ENCODE measurements around the gene PRICKLE2. TPM values are rescaled to one million over a fixed set of nuclear protein-coding genes. Genes with fewer than 3 reads are reported as not detected.

PRICKLE2 gene
- total and polyA plus RNA-seq, 3 donors from 2014 or later = 5.5 to 10.1 (median 9.1) TPM

DNA sequence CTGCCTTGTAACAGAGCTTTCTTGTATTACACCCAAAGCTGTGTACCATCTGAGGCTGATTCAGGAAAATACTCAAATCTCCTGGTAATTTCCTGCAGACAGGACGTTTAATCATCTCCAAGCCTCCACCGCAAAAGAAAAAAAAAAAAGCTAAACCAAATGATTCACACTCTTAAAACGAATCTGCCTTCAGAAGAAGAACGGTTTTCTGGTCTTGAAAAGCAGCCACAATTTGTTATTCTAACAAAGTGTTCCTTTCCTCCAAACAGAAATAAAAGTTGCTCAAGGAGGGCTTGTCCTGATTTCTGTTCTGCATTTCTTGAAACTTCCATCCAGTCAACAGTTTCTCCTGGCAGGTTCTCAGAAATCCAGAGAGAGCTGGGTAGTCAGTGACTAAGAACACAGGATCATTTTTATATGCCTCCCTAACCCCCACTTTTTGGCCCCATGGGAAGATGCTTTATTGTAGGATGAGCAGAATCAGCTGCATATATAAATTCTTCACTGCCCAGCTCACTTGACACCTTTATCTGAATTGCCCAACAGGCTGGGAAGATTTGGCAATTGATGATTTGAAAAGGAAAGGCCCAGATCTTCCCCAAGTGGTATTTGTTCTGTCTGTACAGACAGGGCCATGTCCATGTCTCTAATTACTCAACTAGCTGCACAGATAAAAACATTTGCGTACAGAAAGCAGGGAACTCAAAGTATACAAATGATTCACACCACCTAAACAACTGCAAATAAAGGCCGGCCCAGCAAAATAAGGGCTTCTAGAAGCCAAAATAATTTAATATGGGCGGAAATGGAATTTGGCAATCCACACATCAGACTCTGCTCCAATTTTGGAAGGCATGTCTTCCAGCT lies 41.0 kb upstream of the PRICKLE2 start:
- intact Hi-C loops (cut with DNase I; ENCODE audit: low total_unique reads) = loop anchor here (5.0 kb wide), 1 partner anchor 44 kb away; no protein-coding TSS in a partner anchor
- no peaks in the 10 kb centered on the region for H3K36me3 ChIP-seq (ENCODE audit: low read depth, missing control alignments)
- H3K9me3 ChIP-seq = no peaks in the 10 kb centered on the region
- peak overlapping the region; percentile 76 to 84 for H3K27ac ChIP-seq
- peak; percentile 41 for DNase-seq
- TF ChIP-seq, protein P1, sequence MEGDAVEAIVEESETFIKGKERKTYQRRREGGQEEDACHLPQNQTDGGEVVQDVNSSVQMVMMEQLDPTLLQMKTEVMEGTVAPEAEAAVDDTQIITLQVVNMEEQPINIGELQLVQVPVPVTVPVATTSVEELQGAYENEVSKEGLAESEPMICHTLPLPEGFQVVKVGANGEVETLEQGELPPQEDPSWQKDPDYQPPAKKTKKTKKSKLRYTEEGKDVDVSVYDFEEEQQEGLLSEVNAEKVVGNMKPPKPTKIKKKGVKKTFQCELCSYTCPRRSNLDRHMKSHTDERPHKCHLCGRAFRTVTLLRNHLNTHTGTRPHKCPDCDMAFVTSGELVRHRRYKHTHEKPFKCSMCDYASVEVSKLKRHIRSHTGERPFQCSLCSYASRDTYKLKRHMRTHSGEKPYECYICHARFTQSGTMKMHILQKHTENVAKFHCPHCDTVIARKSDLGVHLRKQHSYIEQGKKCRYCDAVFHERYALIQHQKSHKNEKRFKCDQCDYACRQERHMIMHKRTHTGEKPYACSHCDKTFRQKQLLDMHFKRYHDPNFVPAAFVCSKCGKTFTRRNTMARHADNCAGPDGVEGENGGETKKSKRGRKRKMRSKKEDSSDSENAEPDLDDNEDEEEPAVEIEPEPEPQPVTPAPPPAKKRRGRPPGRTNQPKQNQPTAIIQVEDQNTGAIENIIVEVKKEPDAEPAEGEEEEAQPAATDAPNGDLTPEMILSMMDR (IDR thresholded peaks at IDR 0.05) = no peak
- TF ChIP-seq POLR2A (IDR thresholded peaks at IDR 0.05) = no peak
- 30 to 36% methylated on average over 7 of the region's 7 CpGs for WGBS, 2 donors
- peaks cover 12% of the 10 kb centered on the region for H3K4me1 ChIP-seq
- peak overlapping the region; percentile 65 for H3K4me3 ChIP-seq
- H3K27me3 ChIP-seq = no peaks in the 10 kb centered on the region

DNA sequence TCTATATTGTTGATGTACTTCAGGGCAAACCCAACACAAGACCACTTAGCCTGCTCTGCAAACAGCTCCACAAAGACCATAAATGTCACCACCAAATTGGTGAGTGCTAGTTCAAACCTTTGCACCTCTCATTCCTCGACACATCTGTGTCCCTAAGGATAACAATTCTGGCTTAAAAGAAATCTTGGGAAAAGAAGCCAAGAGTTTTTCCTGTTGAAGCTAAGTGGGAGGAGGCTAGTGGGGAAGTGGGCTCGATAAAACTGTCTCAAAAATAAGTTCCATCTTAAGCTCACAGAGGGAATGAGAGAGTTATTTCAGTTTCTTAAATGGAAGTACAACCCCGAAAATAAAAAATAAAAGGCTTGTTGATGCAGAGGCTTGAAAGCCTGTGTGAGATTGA lies 40.4 kb upstream of the PRICKLE2 start:
- intact Hi-C loops (cut with DNase I; ENCODE audit: low total_unique reads) = loop anchor here (5.0 kb wide), 1 partner anchor 43 kb away; no protein-coding TSS in a partner anchor
- no peaks in the 10 kb centered on the region for H3K27me3 ChIP-seq
- peak overlapping the region; percentile 7 to 17 for H3K4me3 ChIP-seq
- H3K36me3 ChIP-seq (ENCODE audit: low read depth, missing control alignments) = no peaks in the 10 kb centered on the region
- peak overlapping the region; percentile 59 to 84 for H3K27ac ChIP-seq
- WGBS, 2 donors = 28 to 35% methylated on average over 3 of the region's 3 CpGs
- TF ChIP-seq POLR2A (IDR thresholded peaks at IDR 0.05) = no peak
- TF ChIP-seq, protein P1 (IDR thresholded peaks at IDR 0.05) = no peak
- no peak for DNase-seq
- no peaks in the 10 kb centered on the region for H3K9me3 ChIP-seq
- peaks cover 12% of the 10 kb centered on the region for H3K4me1 ChIP-seq

GRCh38 chr3:64264501-64265109 lies 39.3 kb upstream of the PRICKLE2 start:
- no peaks in the 10 kb centered on the region for H3K9me3 ChIP-seq
- TF ChIP-seq, protein P1 (IDR thresholded peaks at IDR 0.05) = no peak
- TF ChIP-seq POLR2A (IDR thresholded peaks at IDR 0.05) = no peak
- no peaks in the 10 kb centered on the region for H3K36me3 ChIP-seq (ENCODE audit: low read depth, missing control alignments)
- intact Hi-C loops (cut with DNase I; ENCODE audit: low total_unique reads) = loop anchor here (5.0 kb wide), 1 partner anchor 42 kb away; no protein-coding TSS in a partner anchor
- DNase-seq = no peak
- no peak overlapping the region for H3K4me3 ChIP-seq
- H3K4me1 ChIP-seq = peaks cover 12% of the 10 kb centered on the region
- no peaks in the 10 kb centered on the region for H3K27me3 ChIP-seq
- 47 to 53% methylated on average over 4 of the region's 4 CpGs for WGBS, 2 donors
- no peak overlapping the region for H3K27ac ChIP-seq

DNA sequence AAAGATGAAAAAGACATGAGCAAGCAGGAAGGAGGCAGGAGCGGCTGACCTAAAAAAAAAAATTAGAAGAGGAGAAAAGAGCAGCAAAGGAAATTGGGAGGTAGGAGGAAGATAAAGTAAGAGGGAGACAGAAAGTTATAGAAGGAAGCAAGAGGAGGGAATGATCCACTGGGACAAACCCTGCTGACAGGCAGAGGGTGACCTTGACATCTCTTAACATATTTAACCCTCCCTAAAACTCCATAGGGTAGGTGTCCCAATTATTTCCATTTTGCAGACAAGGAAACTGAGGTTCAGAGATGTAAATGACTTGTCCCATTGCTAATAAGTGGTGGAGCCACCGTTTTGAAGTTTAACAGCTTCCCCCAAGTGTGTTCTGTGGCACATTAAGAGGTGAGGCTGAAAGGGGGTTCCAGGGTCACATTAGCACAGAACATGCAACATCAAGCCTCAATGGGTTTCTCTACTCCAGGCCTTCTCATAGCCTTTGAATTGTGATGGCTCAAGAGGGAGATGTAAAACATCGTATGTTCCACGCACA lies 37.4 kb upstream of the PRICKLE2 start:
- Histone ChIP-seq H3K4me1 (peaks cover 8% of the 10 kb centered on the region), H3K4me3 (no peak overlapping the region), H3K27ac (no peak overlapping the region), H3K27me3 (no peaks in the 10 kb centered on the region), H3K9me3 (no peaks in the 10 kb centered on the region), H3K36me3 (ENCODE audit: low read depth, missing control alignments) (no peaks in the 10 kb centered on the region)
- intact Hi-C loops (cut with DNase I; ENCODE audit: low total_unique reads) = no loop called here
- TF ChIP-seq POLR2A (IDR thresholded peaks at IDR 0.05) = no peak
- TF ChIP-seq, protein P1 (IDR thresholded peaks at IDR 0.05) = no peak
- DNase-seq = no peak
- 90 to 95% methylated on average over 4 of the region's 4 CpGs for WGBS, 2 donors

All from testis (tissue), 3 donors.